Lower leg skin (tissue), 4 donors: ENCODE measurements around the gene TBK1. TPM values are rescaled to one million over a fixed set of nuclear protein-coding genes. Genes with fewer than 3 reads are reported as not detected.

Experiments used
- DNase-seq, 2 donors: peaks; one replicate each; pipeline ENCODE4 v3.0.0-alpha.2; 2019; ENCODE audit warnings: low spot score in 2 of 2
- H3K4me3 ChIP-seq: fragments of 200-600 bp; sonication (generic); 2 replicates; pipeline ENCODE4 v1.5.1; 2017; ENCODE audit warnings: mild to moderate bottlenecking, low read depth; ENCODE audit not compliant: poor library complexity, severe bottlenecking
- CTCF ChIP-seq, 3 donors: fragments of 450-650 bp; IDR thresholded peaks; one replicate each; pipeline ENCODE4 v1.5.1; 2016; ENCODE audit warnings: antibody characterized with exemption in 3 of 3, mild to moderate bottlenecking in 3 of 3, moderate library complexity in 2 of 3
- POLR2A ChIP-seq, 2 donors: fragments of 450-650 bp; IDR thresholded peaks; one replicate each; pipeline ENCODE4 v1.6.1; 2016 to 2017; ENCODE audit warnings: antibody characterized with exemption in 2 of 2, mild to moderate bottlenecking in 1 of 2, moderate library complexity in 1 of 2
- WGBS, 2 donors: methylation state at CpG; one replicate each; pipeline ENCODE4 v1.1.5; 2018; 5-methylcytosine and 5-hydroxymethylcytosine counted together
- intact Hi-C: fragments of 100-400 bp; cut with DNase I; formaldehyde crosslinking; loops from one replicate; pipeline ENCODE4 v1.15.0; 2023; ENCODE audit warnings: low total_unique reads
- total RNA-seq, 4 donors: library from RNA; depleted of rRNA; stranded (reverse); fragments of >200 nt; gene quantifications; one replicate each; pipeline ENCODE4 v1.1.0, GENCODE V29; 2016

Gene TBK1
- total RNA-seq, 4 donors from 2014 or later = 16.3 to 30.1 (median 17.3) TPM

GRCh38 chr12:64445490-64445889, 6.4 kb upstream of the TBK1 start:
- DNase-seq = no peak
- H3K4me3 ChIP-seq = no peak overlapping the region
- intact Hi-C loops = no loop called here
- no peak for TF ChIP-seq POLR2A (IDR thresholded peaks at IDR 0.05)
- no peak for TF ChIP-seq CTCF (IDR thresholded peaks at IDR 0.05)
- WGBS, 2 donors = 89 to 94% methylated on average over 2 of the region's 2 CpGs

- 57 to 75% methylated on average over 1 of the region's 1 CpG for WGBS, 2 donors
- intact Hi-C loops = no loop called here
- TF ChIP-seq POLR2A (IDR thresholded peaks at IDR 0.05) (no peak), CTCF (IDR thresholded peaks at IDR 0.05) (no peak)
- DNase-seq = no peak
- H3K4me3 ChIP-seq = no peak overlapping the region
These were observed 5.6 kb upstream of the TBK1 start for GRCh38 chr12:64446295-64446694.

- no peak for DNase-seq
- 83 to 86% methylated on average over 2 of the region's 2 CpGs for WGBS, 2 donors
- TF ChIP-seq CTCF (IDR thresholded peaks at IDR 0.05) = no peak
- no peak for TF ChIP-seq POLR2A (IDR thresholded peaks at IDR 0.05)
- no peak overlapping the region for H3K4me3 ChIP-seq
- intact Hi-C loops = no loop called here
These were observed 1.8 kb upstream of the TBK1 start for GRCh38 chr12:64450057-64450640.

- no peak overlapping the region for H3K4me3 ChIP-seq
- no peak for DNase-seq
- intact Hi-C loops = no loop called here
- WGBS, 2 donors = 27 to 30% methylated on average over 8 of the region's 8 CpGs
- no peak for TF ChIP-seq CTCF (IDR thresholded peaks at IDR 0.05)
These were observed 1.0 kb upstream of the TBK1 start for GRCh38 chr12:64450711-64451486.

GRCh38 chr12:64452559-64453329, 824 bp downstream of the TBK1 start:
- intact Hi-C loops = no loop called here
- DNase-seq = peak in 1 of 2 donors; percentile 37
- 0 to 1% methylated on average over 16 of the region's 16 CpGs for WGBS, 2 donors
- H3K4me3 ChIP-seq = peak overlapping the region; percentile 91
- TF ChIP-seq CTCF (IDR thresholded peaks at IDR 0.05) = no peak
- no peak for TF ChIP-seq POLR2A (IDR thresholded peaks at IDR 0.05)
